H1 (cell line): ENCODE results near the gene PLK3. TPM values are rescaled to one million over a fixed set of nuclear protein-coding genes. Genes with fewer than 3 reads are reported as not detected.

Experiments used
- CTCF ChIA-PET: fragments of 300-600 bp; sonication (Branson Sonifier 250); formaldehyde crosslinking; loops from one replicate; lab custom pipeline; 2021; ENCODE audit not compliant: partially characterized antibody; lab: Charles Lee
- POLR2A ChIA-PET: fragments of 300-600 bp; sonication (Branson Sonifier 250); formaldehyde crosslinking; loops from one replicate; lab custom pipeline; 2021; ENCODE audit warnings: inconsistent platforms; ENCODE audit not compliant: partially characterized antibody; lab: Charles Lee
- DNase-seq, 2 experiments: peaks; one replicate each; pipeline versions ENCODE4 v3.0.0 to v3.0.0-alpha.2; 2010 to 2022; ENCODE audit warnings: low spot score in 2 of 2, low read depth in 1 of 2, mixed read lengths in 1 of 2
- FAIRE-seq: peaks from 2 replicates; lab custom pipeline; 2011; peaks lifted over from hg19 to GRCh38; lab: Jason Lieb, UNC
- H2AFZ ChIP-seq: 2 replicates; pipeline ENCODE4 v1.8.1; 2012; ENCODE audit warnings: low read length, inconsistent platforms
- H2AK5ac ChIP-seq: 2 replicates; pipeline ENCODE4 v1.6.1; 2013; ENCODE audit warnings: low read depth, low read length
- H2BK120ac ChIP-seq: replicated peaks from 2 replicates; pipeline ENCODE3; 2013; ENCODE audit warnings: low read depth, low read length, inconsistent platforms
- H2BK12ac ChIP-seq: 2 replicates; pipeline ENCODE4 v1.6.1; 2013; ENCODE audit warnings: low read depth, low read length
- H2BK15ac ChIP-seq: 2 replicates; pipeline ENCODE4 v1.6.1; 2013; ENCODE audit warnings: low read length
- H2BK20ac ChIP-seq: 2 replicates; pipeline ENCODE4 v1.6.1; 2013; ENCODE audit warnings: low read length
- H2BK5ac ChIP-seq: 2 replicates; pipeline ENCODE4 v1.6.1; 2013; ENCODE audit warnings: low read depth, low read length
- H3K14ac ChIP-seq: 2 replicates; pipeline ENCODE4 v1.6.1; 2013; ENCODE audit warnings: inconsistent platforms; ENCODE audit not compliant: insufficient read length
- H3K18ac ChIP-seq: 2 replicates; pipeline ENCODE4 v1.6.1; 2013; ENCODE audit warnings: low read length; ENCODE audit errors: extremely low read depth
- H3K23ac ChIP-seq: 2 replicates; pipeline ENCODE4 v1.6.1; 2013; ENCODE audit warnings: inconsistent platforms; ENCODE audit not compliant: insufficient read length
- H3K23me2 ChIP-seq: 2 replicates; pipeline ENCODE4 v1.6.1; 2013; ENCODE audit warnings: low read depth, low read length
- H3K27ac ChIP-seq: 2 replicates; pipeline ENCODE4 v1.6.1; 2011; ENCODE audit warnings: low read depth, low read length, inconsistent platforms
- H3K27me3 ChIP-seq, 4 experiments: replicated peaks in 1 of 4; 1 replicate in 1 of 4; 2 replicates in 3 of 4; pipeline versions ENCODE4 v1.6.1 to v1.8.1; 2011 to 2013; ENCODE audit warnings: low read length in 3 of 4, mild to moderate bottlenecking in 3 of 4, inconsistent platforms in 2 of 4, mixed read lengths in 2 of 4, moderate library complexity in 1 of 4; ENCODE audit not compliant: control insufficient read depth in 3 of 4, insufficient read depth in 3 of 4; ENCODE audit errors: extremely low read depth in 1 of 4
- H3K36me3 ChIP-seq, 4 experiments: 2 replicates each; pipeline versions ENCODE4 v1.6.1 to v1.8.1; 2011 to 2013; ENCODE audit warnings: mild to moderate bottlenecking in 4 of 4, low read length in 3 of 4, moderate library complexity in 2 of 4, control low read depth in 1 of 4, inconsistent platforms in 1 of 4; ENCODE audit not compliant: insufficient read depth in 4 of 4, control insufficient read depth in 2 of 4
- H3K4ac ChIP-seq: replicated peaks from 2 replicates; pipeline ENCODE3; 2013; ENCODE audit warnings: low read length, low read depth, mixed read lengths, inconsistent platforms; ENCODE audit not compliant: insufficient read length
- H3K4me1 ChIP-seq, 4 experiments: replicated peaks in 1 of 4; 1 replicate in 1 of 4; 2 replicates in 3 of 4; pipeline versions ENCODE4 v1.6.1 to v1.8.1; 2011 to 2013; ENCODE audit warnings: low read length in 3 of 4, inconsistent platforms in 2 of 4, mixed read lengths in 1 of 4; ENCODE audit not compliant: insufficient read depth in 4 of 4, control insufficient read depth in 3 of 4
- H3K4me2 ChIP-seq, 2 experiments: 2 replicates each; pipeline versions ENCODE4 v1.6.1 to v1.8.1; 2011 to 2013; ENCODE audit warnings: low read depth in 2 of 2, low read length in 2 of 2, control low read depth in 1 of 2, inconsistent platforms in 1 of 2, mild to moderate bottlenecking in 1 of 2; ENCODE audit not compliant: insufficient read depth in 1 of 2
- H3K4me3 ChIP-seq, 4 experiments: fragments of 200-600, 300-600 bp in 1 of 4; sonication (generic), shearing (Covaris generic), sonication (Bioruptor Twin) in 1 of 4; 2 replicates each; pipeline versions ENCODE4 v1.5.1 to v1.8.1; 2011 to 2016; ENCODE audit warnings: low read length in 4 of 4, low read depth in 3 of 4, control low read depth in 2 of 4, inconsistent platforms in 2 of 4, mild to moderate bottlenecking in 2 of 4, mixed read lengths in 1 of 4, moderate library complexity in 1 of 4; ENCODE audit not compliant: insufficient read depth in 2 of 4; ENCODE audit errors: extremely low read depth in 1 of 4
- H3K56ac ChIP-seq: replicated peaks from 2 replicates; pipeline ENCODE3; 2013; ENCODE audit warnings: low read depth, mild to moderate bottlenecking, mixed read lengths, low read length, inconsistent platforms; ENCODE audit not compliant: insufficient read length
- H3K79me1 ChIP-seq: 2 replicates; pipeline ENCODE4 v1.6.1; 2013; ENCODE audit warnings: low read depth, low read length, control low read depth
- H3K79me2 ChIP-seq, 2 experiments: 2 replicates each; pipeline versions ENCODE4 v1.6.1 to v1.8.1; 2012 to 2013; ENCODE audit warnings: low read length in 2 of 2, mild to moderate bottlenecking in 2 of 2, inconsistent platforms in 1 of 2; ENCODE audit not compliant: insufficient read depth in 2 of 2, control insufficient read depth in 1 of 2
- H3K9ac ChIP-seq, 4 experiments: replicated peaks in 1 of 4; 1 replicate in 1 of 4; 2 replicates in 3 of 4; pipeline versions ENCODE4 v1.6.1 to v1.8.1; 2011 to 2013; ENCODE audit warnings: low read depth in 3 of 4, low read length in 3 of 4, control low read depth in 2 of 4, mild to moderate bottlenecking in 2 of 4, moderate library complexity in 2 of 4, inconsistent platforms in 1 of 4; ENCODE audit errors: extremely low read depth in 1 of 4
- H3K9me3 ChIP-seq, 2 experiments: 2 replicates each; pipeline versions ENCODE4 v1.6.1 to v1.8.1; 2012 to 2013; ENCODE audit warnings: mild to moderate bottlenecking in 2 of 2, moderate library complexity in 2 of 2, control low read depth in 1 of 2, inconsistent platforms in 1 of 2, low read depth in 1 of 2, low read length in 1 of 2, mixed read lengths in 1 of 2; ENCODE audit not compliant: insufficient read depth in 2 of 2
- H4K20me1 ChIP-seq, 2 experiments: replicated peaks in 1 of 2; 2 replicates each; pipeline versions ENCODE3 to v1.8.1; 2011 to 2013; ENCODE audit warnings: inconsistent platforms in 2 of 2, low read length in 2 of 2, mild to moderate bottlenecking in 1 of 2; ENCODE audit not compliant: insufficient read depth in 2 of 2, control insufficient read depth in 1 of 2
- H4K5ac ChIP-seq: 2 replicates; pipeline ENCODE4 v1.6.1; 2013; ENCODE audit warnings: low read length, low read depth, mixed read lengths, inconsistent platforms; ENCODE audit not compliant: insufficient read length
- H4K8ac ChIP-seq: 2 replicates; pipeline ENCODE4 v1.8.0; 2013; ENCODE audit warnings: mild to moderate bottlenecking, moderate library complexity, low read length, inconsistent platforms; ENCODE audit not compliant: insufficient read depth; ENCODE audit errors: extremely low read depth
- H4K91ac ChIP-seq: replicated peaks from 2 replicates; pipeline ENCODE3; 2013; ENCODE audit warnings: low read length, mixed read lengths, inconsistent platforms; ENCODE audit not compliant: insufficient read length
- BRCA1 ChIP-seq: IDR thresholded peaks from 2 replicates; pipeline ENCODE4 v1.6.1; 2012; ENCODE audit warnings: low read depth, low read length, improper control_type of control experiment
- CBX8 ChIP-seq: fragments of 300-800, 300-1000 bp; sonication (generic); IDR thresholded peaks from 2 replicates; pipeline ENCODE4 v1.7.1; 2016; ENCODE audit warnings: low read depth, low read length, borderline replicate concordance
- CREB1 ChIP-seq: IDR thresholded peaks from 2 replicates; pipeline ENCODE4 v1.6.1; 2012; ENCODE audit warnings: inconsistent platforms
- GABPA ChIP-seq: IDR thresholded peaks from 2 replicates; pipeline ENCODE4 v1.6.1; 2011; ENCODE audit warnings: mild to moderate bottlenecking, low read length, moderate library complexity, borderline replicate concordance; ENCODE audit not compliant: insufficient read depth
- GTF2F1 ChIP-seq: IDR thresholded peaks from 2 replicates; pipeline ENCODE4 v1.6.1; 2012; ENCODE audit warnings: low read depth, low read length, improper control_type of control experiment, borderline replicate concordance
- HDAC2 ChIP-seq, 2 experiments: fragments of 300-600 bp in 1 of 2; sonication (generic) in 1 of 2; IDR thresholded peaks; 2 replicates each; pipeline ENCODE4 v1.6.1; 2011 to 2012; ENCODE audit warnings: low read depth in 2 of 2, low read length in 2 of 2, mild to moderate bottlenecking in 2 of 2, moderate library complexity in 2 of 2, borderline replicate concordance in 1 of 2, inconsistent platforms in 1 of 2
- NANOG ChIP-seq: IDR thresholded peaks from 2 replicates; pipeline ENCODE4 v1.6.1; 2011; ENCODE audit warnings: low read length, low read depth, mild to moderate bottlenecking, inconsistent platforms; ENCODE audit not compliant: insufficient read depth, poor library complexity, severe bottlenecking
- SP4 ChIP-seq: IDR thresholded peaks from 2 replicates; pipeline ENCODE4 v1.6.1; 2012; ENCODE audit warnings: low read length, inconsistent platforms
- SRF ChIP-seq: IDR thresholded peaks from 2 replicates; pipeline ENCODE4 v1.6.1; 2011; ENCODE audit warnings: mild to moderate bottlenecking, low read depth, low read length, moderate library complexity
- TBP ChIP-seq: IDR thresholded peaks from 2 replicates; pipeline ENCODE4 v1.6.1; 2011; ENCODE audit warnings: low read depth, low read length, improper control_type of control experiment
- WGBS, 2 experiments: shearing (Covaris generic) in 1 of 2; methylation state at CpG; one replicate each; pipeline versions ENCODE4 v1.1.6 to v1.1.7; 2013 to 2015; ENCODE audit warnings: low lambda C conversion rate in 2 of 2, mixed read lengths in 2 of 2, inconsistent platforms in 1 of 2, low coverage in 1 of 2, missing lambda C conversion rate in 1 of 2; ENCODE audit not compliant: insufficient replicate concordance in 2 of 2, insufficient coverage in 1 of 2, insufficient read length in 1 of 2; ENCODE audit errors: extremely low coverage in 1 of 2, missing lambda C conversion rate in 1 of 2; 5-methylcytosine and 5-hydroxymethylcytosine counted together
- polyA plus RNA-seq, 7 experiments: library from polyadenylated mRNA; depleted of rRNA in 3 of 7; stranded (reverse) in 5 of 7; unstranded in 2 of 7; fragments of >200 nt in 5 of 7; fragments of 200-250 nt in 2 of 7; gene quantifications; 1 replicate in 5 of 7; 2 replicates in 1 of 7; 4 replicates in 1 of 7; pipeline versions ENCODE4 v1.2.1 to v1.2.3, GENCODE V29; 2011 to 2013; ENCODE audit warnings: missing spikeins in 2 of 7, mixed read lengths in 2 of 7
- total RNA-seq: library from RNA; stranded (reverse); fragmentation: NEBNext Ultra II Directional; extraction: Animal tissue kit (Norgen Biotek cat#: 25700); gene quantifications from 2 replicates; pipeline ENCODE4 v1.2.1, GENCODE V29; 2021
- TF ChIP-seq, protein P1 (sequence below): IDR thresholded peaks from 2 replicates; pipeline ENCODE4 v1.6.1; 2012; ENCODE audit warnings: low read length, inconsistent platforms

The PLK3 gene
- total and polyA plus RNA-seq, 2 of the 8 experiments (the other 6 are each of a cell fraction or from before 2014, with no cell fraction given), result 7.9 to 12.3 TPM

DNA sequence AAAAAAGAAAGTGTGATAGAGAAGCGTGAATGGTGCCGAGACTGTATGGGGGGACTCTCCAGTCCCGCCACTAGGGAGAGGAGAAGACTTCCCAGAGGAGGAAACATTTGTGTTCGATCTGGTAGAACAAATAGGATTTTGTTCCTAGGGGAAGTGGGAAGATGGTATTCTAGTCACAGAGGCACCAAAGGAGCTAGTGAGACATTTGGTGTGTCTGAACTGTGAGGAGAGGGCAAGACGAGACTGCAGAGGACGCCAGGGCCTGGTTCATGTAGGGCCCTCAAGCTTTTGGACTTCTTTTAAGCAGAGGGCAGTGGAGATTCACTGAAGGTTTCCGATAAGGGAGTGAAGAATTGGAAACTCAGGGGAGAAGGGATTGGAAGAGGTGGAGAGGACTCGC is 11.1 kb downstream of the PLK3 start:
- Histone ChIP-seq H3K56ac (no peak overlapping the region), H4K20me1 (no peaks in the 10 kb centered on the region), H2BK12ac (peak overlapping the region; percentile 75; the same call in 1 of the 2 replicates), H3K23ac (no peak overlapping the region), H4K91ac (no peak overlapping the region), H3K27me3 (peaks cover 0 to 8% (median 1%) of the 10 kb centered on the region in 4 experiments; a peak in 4 of 7 replicates), H4K5ac (no peak overlapping the region), H3K23me2 (peaks cover 6% of the 10 kb centered on the region; the same call in 1 of the 2 replicates), H3K4me3 (no peak overlapping the region), H2AFZ (no peak overlapping the region), H3K18ac (no peak overlapping the region), H3K36me3 (peaks cover 0 to 2% (median 0%) of the 10 kb centered on the region in 4 experiments; a peak in 2 of 8 replicates), H4K8ac (no peak overlapping the region), H3K9ac (no peak overlapping the region), H3K9me3 (no peaks in the 10 kb centered on the region), H2AK5ac (no peak overlapping the region), H3K79me2 (no peaks in the 10 kb centered on the region), H3K14ac (no peak overlapping the region), H3K27ac (no peak overlapping the region), H3K4ac (no peak overlapping the region), H2BK5ac (no peak overlapping the region), H2BK120ac (no peak overlapping the region), H3K79me1 (no peaks in the 10 kb centered on the region), H3K4me2 (no peak overlapping the region), H3K4me1 (peaks cover 10 to 42% (median 34%) of the 10 kb centered on the region in 4 experiments), H2BK15ac (no peak overlapping the region; the same call in 1 of the 2 replicates), H2BK20ac (no peak overlapping the region)
- ChIA-PET POLR2A (interaction anchor here (1.2 to 19.2 kb wide), 5 partner anchors 9 to 81 kb away, joined by 3 to 547 read pairs (median 45); partner anchors contain the start of genes PLK3, RNU5D-1 and RPS8), CTCF (interaction anchor here (1.3 to 6.0 kb wide), 4 partner anchors 12 to 24 kb away, joined by 6 to 51 read pairs (median 19); partner anchors contain the start of genes BEST4 and PLK3)
- DNase-seq (no peak), FAIRE-seq (no peak)
- WGBS, 2 experiments, result 85% methylated on average over 7 of the region's 8 CpGs; no CpG with 5 or more reads in 1 of the 2 experiments
- TF ChIP-seq SP4 (no peak), NANOG (no peak), HDAC2 (IDR thresholded peaks at IDR 0.05; ENCODE audit: borderline replicate concordance in 1 of 2, low read depth in 2 of 2, low read length in 2 of 2) (no peak), SRF (no peak), CREB1 (no peak), BRCA1 (no peak), GABPA (no peak), TBP (no peak), GTF2F1 (no peak), CBX8 (no peak)
- TF ChIP-seq, protein P1, sequence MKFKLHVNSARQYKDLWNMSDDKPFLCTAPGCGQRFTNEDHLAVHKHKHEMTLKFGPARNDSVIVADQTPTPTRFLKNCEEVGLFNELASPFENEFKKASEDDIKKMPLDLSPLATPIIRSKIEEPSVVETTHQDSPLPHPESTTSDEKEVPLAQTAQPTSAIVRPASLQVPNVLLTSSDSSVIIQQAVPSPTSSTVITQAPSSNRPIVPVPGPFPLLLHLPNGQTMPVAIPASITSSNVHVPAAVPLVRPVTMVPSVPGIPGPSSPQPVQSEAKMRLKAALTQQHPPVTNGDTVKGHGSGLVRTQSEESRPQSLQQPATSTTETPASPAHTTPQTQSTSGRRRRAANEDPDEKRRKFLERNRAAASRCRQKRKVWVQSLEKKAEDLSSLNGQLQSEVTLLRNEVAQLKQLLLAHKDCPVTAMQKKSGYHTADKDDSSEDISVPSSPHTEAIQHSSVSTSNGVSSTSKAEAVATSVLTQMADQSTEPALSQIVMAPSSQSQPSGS, result no peak
